Heart left ventricle (tissue), 16 donors: ENCODE data around the gene CHTF18. TPM values are rescaled to one million over a fixed set of nuclear protein-coding genes. Genes with fewer than 3 reads are reported as not detected.

Source experiments
- ATAC-seq, 4 donors: fragments of 200-7000 bp; cut with Tn5 transposase; one replicate each; pipeline ENCODE4 v1.9.1; 2020 to 2022; ENCODE audit warnings: moderate library complexity in 4 of 4, mild to moderate bottlenecking in 3 of 4, moderate number of reproducible peaks in 1 of 4
- DNase-seq, 5 donors: peaks; one replicate each; pipeline ENCODE4 v3.0.0-alpha.2; 2020
- H3K27ac ChIP-seq, 12 donors: fragments of 200-600 bp; sonication (generic) in 4 of 12; one replicate each; pipeline versions ENCODE4 v1.5.0 to v1.8.0; 2016 to 2022; ENCODE audit warnings: mild to moderate bottlenecking in 2 of 12
- H3K27me3 ChIP-seq, 9 donors: fragments of 200-600 bp; sonication (generic) in 2 of 9; one replicate each; pipeline versions ENCODE4 v1.5.1 to v1.8.0; 2016 to 2022; ENCODE audit warnings: mild to moderate bottlenecking in 3 of 9
- H3K36me3 ChIP-seq, 9 donors: fragments of 200-600 bp; sonication (generic) in 2 of 9; one replicate each; pipeline versions ENCODE4 v1.5.0 to v1.8.0; 2018 to 2022; ENCODE audit warnings: mild to moderate bottlenecking in 2 of 9
- H3K4me1 ChIP-seq, 12 donors: fragments of 200-600 bp; sonication (generic) in 4 of 12; one replicate each; pipeline versions ENCODE4 v1.5.0 to v1.8.0; 2016 to 2022; ENCODE audit warnings: mild to moderate bottlenecking in 3 of 12
- H3K4me3 ChIP-seq, 12 donors: fragments of 200-600 bp; sonication (generic) in 4 of 12; one replicate each; pipeline versions ENCODE4 v1.5.0 to v1.8.0; 2017 to 2022; ENCODE audit warnings: mild to moderate bottlenecking in 9 of 12, moderate library complexity in 4 of 12
- H3K9me3 ChIP-seq, 12 donors: fragments of 200-600 bp; sonication (generic) in 4 of 12; one replicate each; pipeline versions ENCODE4 v1.5.0 to v1.8.0; 2016 to 2022; ENCODE audit warnings: mild to moderate bottlenecking in 1 of 12
- POLR2A ChIP-seq, 2 donors: fragments of 450-650 bp; IDR thresholded peaks; one replicate each; pipeline ENCODE4 v1.6.1; 2017; ENCODE audit warnings: antibody characterized with exemption in 2 of 2, mild to moderate bottlenecking in 2 of 2, moderate library complexity in 2 of 2
- WGBS, 4 donors: extraction: QIAGEN DNeasy Blood & Tissue Kit in 2 of 4; methylation state at CpG; one replicate each; pipeline versions ENCODE4 v1.1.5 to v1.1.7; 2013 to 2018; 5-methylcytosine and 5-hydroxymethylcytosine counted together
- intact Hi-C, 10 donors: fragments of 100-400 bp; cut with DNase I; formaldehyde crosslinking; loops; one replicate each; pipeline versions ENCODE4 v1.11.1 to v1.14.2; 2022
- polyA plus RNA-seq, 2 donors: library from polyadenylated mRNA; stranded (reverse); fragments of 200-250 nt; gene quantifications; one replicate each; pipeline ENCODE4 v1.2.3, GENCODE V29; 2013
- total RNA-seq, 9 donors: library from RNA; depleted of rRNA in 2 of 9; stranded (reverse); fragments of >200 nt in 2 of 9; fragmentation: NEBNext Ultra II Directional in 3 of 9; extraction: Animal tissue kit (Norgen Biotek cat#: 25700) in 3 of 9; gene quantifications; one replicate each; pipeline versions ENCODE4 v1.1.0 to v1.2.4, GENCODE V29; 2016 to 2023
- TF ChIP-seq, protein P1 (sequence below), 12 donors: fragments of 200-600 bp; sonication (generic) in 4 of 12; IDR thresholded peaks; one replicate each; pipeline versions ENCODE4 v1.5.0 to v1.8.0; 2018 to 2022; ENCODE audit warnings: antibody characterized with exemption in 12 of 12, mild to moderate bottlenecking in 5 of 12
- donor health status: ischemic (EF 13 %, LVEDD 7.1; RV severe dilation, severe dysfunction).
- donor health status: healthy with polysubstance abuse.
- donor health status: DM: no; HTN: yes; CAD: no.
- donor health status: DM: no; HTN: no; CAD: no.
- donor health status: ischemic (EF 25% LVEDD 6.9; RV normal size, moderate dysfunction).
- donor health status: ischemic (EF 25% LVEDD 5.7; RV mildly dilated, moderate dysfunction).
- donor health status: healthy.
- donor health status: DM: yes; HTN: yes; CAD: no.
- donor health status: ischemic (EF 35%, LVEDD 5.7; RV mildly dilated, moderate dysfunction).
- donor health status: nonischemic (EF 11% LVEDD 7.7; RV severe dilation, severe dysfunction).
- donor health status: DM: yes; HTN: yes; CAD: no.
- donor health status: PGD.
- donor health status: ischemic (EF 29% LVEDD 5.4; RV normal size, mild dysfunction).
- donor health status: nonischemic (EF 23%, LVEDD 6.1; RV moderate dilation, normal function).

The CHTF18 gene
- total and polyA plus RNA-seq, 11 donors: 0.83 to 15.0 (median 3.9) TPM

DNA sequence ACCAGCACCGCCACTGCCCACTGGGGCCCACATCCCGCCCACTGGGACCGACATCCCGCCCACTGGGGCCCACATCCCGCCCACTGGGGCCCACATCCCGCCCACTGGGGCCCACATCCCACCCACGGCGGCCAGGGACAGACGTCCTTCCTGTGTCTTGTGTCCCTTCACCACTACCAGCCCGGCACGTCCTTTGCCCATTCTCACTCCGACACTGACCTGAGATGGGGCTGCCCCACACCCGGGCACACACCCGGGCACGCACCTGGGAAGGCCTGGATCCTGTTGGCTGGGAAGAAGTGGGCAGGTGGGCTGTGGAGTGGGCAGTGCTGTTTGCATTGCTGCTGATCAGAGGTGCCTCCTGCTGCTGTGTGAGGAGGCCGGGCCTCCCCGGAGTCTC, 40.5 kb downstream of the CHTF18 start:
- 75 to 87% (median 83%) methylated on average over 17 of the region's 17 CpGs for whole genome bisulfite sequencing, 4 donors

DNA sequence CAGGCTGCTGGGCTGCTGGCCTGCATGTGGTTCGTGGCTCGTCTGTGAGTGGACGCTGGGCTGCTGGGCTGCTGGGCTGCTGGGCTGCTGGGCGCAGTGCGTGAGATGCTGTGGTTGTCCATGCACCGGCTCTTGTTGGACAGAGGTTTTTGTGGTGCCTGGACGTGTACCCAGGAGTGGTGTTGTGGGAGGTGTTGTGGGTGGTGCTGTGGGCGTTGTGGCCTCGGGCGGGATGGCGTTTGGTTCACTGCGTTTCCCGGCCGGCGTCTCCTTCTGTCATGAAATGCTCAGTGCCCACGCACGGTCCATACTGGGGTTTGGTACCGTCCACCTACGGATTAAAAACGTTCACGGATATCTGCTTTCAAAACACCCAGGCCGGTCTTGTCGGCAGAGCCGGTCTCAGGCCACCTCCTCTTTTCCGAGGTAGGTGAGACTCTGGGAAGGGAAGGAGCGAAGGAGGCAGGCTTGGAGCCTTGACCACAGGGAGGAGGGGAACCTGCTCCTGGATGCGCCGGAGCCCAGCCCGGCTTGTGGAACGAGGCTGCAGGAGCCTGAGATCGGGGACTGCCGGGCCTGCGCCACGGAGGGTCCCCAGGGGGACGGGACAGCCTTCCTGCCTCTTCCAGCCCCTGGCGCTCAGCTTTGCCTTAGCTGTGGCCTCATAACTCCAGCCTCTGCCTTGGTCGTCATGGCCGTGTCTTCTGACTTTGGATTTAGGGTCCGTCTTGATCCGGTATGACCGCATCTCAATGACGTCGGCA, 41.9 kb downstream of the CHTF18 start:
- no peak for ATAC-seq
- no peak overlapping the region for H3K27ac ChIP-seq
- DNase-seq: no peak
- TF ChIP-seq, protein P1, sequence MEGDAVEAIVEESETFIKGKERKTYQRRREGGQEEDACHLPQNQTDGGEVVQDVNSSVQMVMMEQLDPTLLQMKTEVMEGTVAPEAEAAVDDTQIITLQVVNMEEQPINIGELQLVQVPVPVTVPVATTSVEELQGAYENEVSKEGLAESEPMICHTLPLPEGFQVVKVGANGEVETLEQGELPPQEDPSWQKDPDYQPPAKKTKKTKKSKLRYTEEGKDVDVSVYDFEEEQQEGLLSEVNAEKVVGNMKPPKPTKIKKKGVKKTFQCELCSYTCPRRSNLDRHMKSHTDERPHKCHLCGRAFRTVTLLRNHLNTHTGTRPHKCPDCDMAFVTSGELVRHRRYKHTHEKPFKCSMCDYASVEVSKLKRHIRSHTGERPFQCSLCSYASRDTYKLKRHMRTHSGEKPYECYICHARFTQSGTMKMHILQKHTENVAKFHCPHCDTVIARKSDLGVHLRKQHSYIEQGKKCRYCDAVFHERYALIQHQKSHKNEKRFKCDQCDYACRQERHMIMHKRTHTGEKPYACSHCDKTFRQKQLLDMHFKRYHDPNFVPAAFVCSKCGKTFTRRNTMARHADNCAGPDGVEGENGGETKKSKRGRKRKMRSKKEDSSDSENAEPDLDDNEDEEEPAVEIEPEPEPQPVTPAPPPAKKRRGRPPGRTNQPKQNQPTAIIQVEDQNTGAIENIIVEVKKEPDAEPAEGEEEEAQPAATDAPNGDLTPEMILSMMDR (IDR thresholded peaks at IDR 0.05): no peak
- TF ChIP-seq POLR2A (IDR thresholded peaks at IDR 0.05): no peak
- H3K9me3 ChIP-seq: peaks cover 0 to 15% (median 0%) of the 10 kb centered on the region in 12 donors
- WGBS, 4 donors: 86 to 92% (median 88%) methylated on average over 34 to 43 of the region's 43 CpGs
- no peaks in the 10 kb centered on the region for H3K36me3 ChIP-seq
- H3K27me3 ChIP-seq: peaks cover 0 to 24% (median 0%) of the 10 kb centered on the region in 9 donors
- no peak overlapping the region for H3K4me3 ChIP-seq
- H3K4me1 ChIP-seq: no peaks in the 10 kb centered on the region
- intact Hi-C loops: no loop called here

More for the DNA sequence above, 40.5 kb downstream of the CHTF18 start:
- peaks cover 0 to 35% (median 4%) of the 10 kb centered on the region in 9 donors for H3K27me3 ChIP-seq
- intact Hi-C loops: loop anchor here in 1 of 10 donors (10.0 kb wide), 1 partner anchor 66 kb away; no protein-coding TSS in a partner anchor
- H3K4me1 ChIP-seq: no peaks in the 10 kb centered on the region
- H3K27ac ChIP-seq: no peak overlapping the region
- no peak for TF ChIP-seq POLR2A (IDR thresholded peaks at IDR 0.05)
- TF ChIP-seq, protein P1 (IDR thresholded peaks at IDR 0.05): no peak
- H3K9me3 ChIP-seq: peaks cover 0 to 4% (median 0%) of the 10 kb centered on the region in 12 donors
- no peak overlapping the region for H3K4me3 ChIP-seq
- H3K36me3 ChIP-seq: no peaks in the 10 kb centered on the region
- ATAC-seq (no peak), DNase-seq (no peak)

DNA sequence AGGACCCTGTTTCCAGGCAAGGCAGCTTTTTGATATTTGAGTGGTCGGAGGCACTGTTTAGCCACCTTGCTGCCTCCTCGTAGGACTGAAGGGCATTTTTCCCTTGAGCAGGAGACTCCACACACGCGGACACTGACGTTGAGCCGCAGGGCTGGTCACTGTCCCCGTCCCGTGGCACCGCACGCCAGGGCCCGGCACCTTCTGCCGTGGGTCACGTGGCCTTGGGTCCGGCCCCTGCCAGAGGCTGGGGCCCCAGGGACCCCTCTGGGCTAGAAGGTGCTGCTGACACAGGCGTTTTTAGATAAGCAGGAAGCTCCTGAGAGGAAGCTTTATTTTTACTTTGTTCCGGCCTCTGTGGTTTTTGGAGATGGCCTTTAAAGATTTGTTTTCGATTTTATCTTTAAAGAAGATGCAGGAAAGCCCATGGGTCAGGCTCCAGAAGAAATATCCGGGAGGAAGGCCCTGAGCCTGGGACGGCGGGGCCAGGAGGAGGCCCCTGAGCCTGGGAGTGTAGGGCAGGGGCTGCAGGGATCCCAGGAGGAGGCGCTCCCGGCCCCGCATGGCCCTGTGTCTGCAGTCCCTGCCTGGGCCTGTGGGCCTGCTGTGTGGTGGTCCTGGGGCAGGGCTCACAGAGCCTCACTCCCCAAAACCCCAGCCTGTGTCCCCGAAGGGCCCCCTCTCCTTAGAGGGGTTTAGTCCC, 42.6 kb downstream of the CHTF18 start:
- Histone ChIP-seq H3K9me3 (peaks cover 0 to 22% (median 5%) of the 10 kb centered on the region in 12 donors), H3K27me3 (peaks cover 0 to 24% (median 0%) of the 10 kb centered on the region in 9 donors), H3K4me1 (no peaks in the 10 kb centered on the region), H3K4me3 (no peak overlapping the region), H3K27ac (no peak overlapping the region), H3K36me3 (no peaks in the 10 kb centered on the region)
- ATAC-seq (no peak), DNase-seq (no peak)
- TF ChIP-seq, protein P1 (IDR thresholded peaks at IDR 0.05): no peak
- TF ChIP-seq POLR2A (IDR thresholded peaks at IDR 0.05): no peak
- intact Hi-C loops: no loop called here
- WGBS, 4 donors: 41 to 54% (median 50%) methylated on average over 11 to 24 of the region's 24 CpGs
